ENCODE data around the gene CEACAM18.
"Not testable (repeated sequence)": the region's sequence is repeated elsewhere in the genome, so short reads cannot be mapped to it uniquely, and the experiment has no call there.

CEACAM18 gene

DNA sequence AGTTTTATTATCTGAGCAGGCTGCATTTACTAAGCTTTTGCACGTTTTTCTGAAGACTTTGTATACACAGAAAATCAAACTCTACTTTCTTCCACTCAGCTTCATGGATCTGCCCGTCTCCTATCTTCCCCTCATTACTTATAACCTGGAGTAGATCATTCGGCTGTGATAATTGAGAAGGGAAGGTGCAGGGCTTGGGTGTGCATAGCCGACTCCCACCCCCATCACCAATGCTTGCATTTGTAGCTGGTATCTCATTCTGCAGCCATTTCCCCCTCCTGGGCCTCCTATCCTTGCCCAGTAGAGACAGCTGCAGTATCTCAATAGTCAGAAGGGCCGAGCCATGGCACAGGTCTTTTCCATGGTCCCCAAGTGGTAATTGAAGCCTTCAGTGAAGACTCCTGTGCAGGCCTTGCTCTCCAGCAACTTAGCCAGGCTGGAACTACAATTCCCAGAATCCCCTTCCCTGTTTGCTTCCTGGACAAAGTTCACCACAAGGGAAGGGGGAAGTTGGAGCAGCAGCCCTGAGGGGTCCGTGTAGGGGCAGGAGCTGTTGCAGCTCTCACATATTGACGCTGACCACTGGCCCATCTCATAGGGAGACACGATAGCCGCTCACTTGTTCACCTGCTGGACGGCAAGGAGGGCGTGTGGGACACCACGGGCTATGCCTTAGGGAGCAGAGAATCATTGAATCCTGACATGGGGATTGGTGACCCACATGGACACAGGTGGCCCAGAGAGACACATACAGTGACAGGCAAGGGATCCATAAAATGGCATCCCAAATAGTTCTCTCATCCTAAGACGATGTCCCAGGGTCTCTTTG lies 18.0 kb upstream of the CEACAM18 start:
- TF ChIP-seq CTCF (IDR thresholded peaks at IDR 0.05; ENCODE audit: low read depth, low read length, missing control alignments): no peak
- no peak overlapping the region for H3K4me3 ChIP-seq (ENCODE audit: low read depth, low read length)
- in situ Hi-C loops (cut with HindIII; ENCODE audit: low sequenced_read_pairs): no loop called here
- DNase-seq (ENCODE audit: low read depth): no peak

- in situ Hi-C loops (cut with HindIII; ENCODE audit: low sequenced_read_pairs): no loop called here
- DNase-seq (ENCODE audit: low read depth): no peak
- no peak overlapping the region for H3K4me3 ChIP-seq (ENCODE audit: low read depth, low read length)
- TF ChIP-seq CTCF (IDR thresholded peaks at IDR 0.05; ENCODE audit: low read depth, low read length, missing control alignments): no peak
Observed at GRCh38 chr19:51461723-51462161, 16.6 kb upstream of the CEACAM18 start.

GRCh38 chr19:51462276-51462675 lies 16.1 kb upstream of the CEACAM18 start:
- no peak overlapping the region for H3K4me3 ChIP-seq (ENCODE audit: low read depth, low read length)
- TF ChIP-seq CTCF (IDR thresholded peaks at IDR 0.05; ENCODE audit: low read depth, low read length, missing control alignments): no peak
- in situ Hi-C loops (cut with HindIII; ENCODE audit: low sequenced_read_pairs): no loop called here
- no peak for DNase-seq (ENCODE audit: low read depth)

- DNase-seq (ENCODE audit: low read depth): no peak
- in situ Hi-C loops (cut with HindIII; ENCODE audit: low sequenced_read_pairs): no loop called here
- no peak overlapping the region for H3K4me3 ChIP-seq (ENCODE audit: low read depth, low read length)
- no peak for TF ChIP-seq CTCF (IDR thresholded peaks at IDR 0.05; ENCODE audit: low read depth, low read length, missing control alignments)
Observed at GRCh38 chr19:51462681-51463080, 15.7 kb upstream of the CEACAM18 start.

- in situ Hi-C loops (cut with HindIII; ENCODE audit: low sequenced_read_pairs); DNase-seq (ENCODE audit: low read depth); H3K4me3 ChIP-seq (ENCODE audit: low read depth, low read length): not testable (repeated sequence)
Observed at GRCh38 chr19:51463976-51464581, 14.3 kb upstream of the CEACAM18 start.

GRCh38 chr19:51466723-51467122 lies 11.6 kb upstream of the CEACAM18 start:
- H3K4me3 ChIP-seq (ENCODE audit: low read depth, low read length): no peak overlapping the region
- no peak for TF ChIP-seq CTCF (IDR thresholded peaks at IDR 0.05; ENCODE audit: low read depth, low read length, missing control alignments)
- no peak for DNase-seq (ENCODE audit: low read depth)
- in situ Hi-C loops (cut with HindIII; ENCODE audit: low sequenced_read_pairs): no loop called here

All from astrocyte of the cerebellum (primary cell).